BJ (cell line): ENCODE measurements around the gene NKAP. TPM values are rescaled to one million over a fixed set of nuclear protein-coding genes. Genes with fewer than 3 reads are reported as not detected.
"Not testable (repeated sequence)": the region's sequence is repeated elsewhere in the genome, so short reads cannot be mapped to it uniquely, and the experiment has no call there.

Source experiments
- CTCF ChIA-PET: fragments of 350-600 bp; formaldehyde crosslinking; extraction: SDS; loops from one replicate; lab custom pipeline; 2021; ENCODE audit warnings: antibody characterized with exemption, inconsistent platforms; lab: Yijun Ruan, JAX
- POLR2A ChIA-PET: fragments of 300-600 bp; sonication (Branson Sonifier 250); formaldehyde crosslinking; extraction: SDS; loops from one replicate; lab custom pipeline; 2021; ENCODE audit warnings: antibody characterized with exemption; lab: Charles Lee
- DNase-seq: peaks from one replicate; pipeline ENCODE4 v3.0.0-alpha.2; 2011; ENCODE audit warnings: low read depth
- H3K27me3 ChIP-seq: 2 replicates; pipeline ENCODE4 v1.6.0; 2011; ENCODE audit warnings: low read length; ENCODE audit not compliant: control insufficient read depth, insufficient read depth
- H3K36me3 ChIP-seq: 2 replicates; pipeline ENCODE4 v1.5.1; 2011; ENCODE audit warnings: low read length; ENCODE audit not compliant: control insufficient read depth, insufficient read depth
- H3K4me3 ChIP-seq: 2 replicates; pipeline ENCODE4 v1.5.1; 2011; ENCODE audit warnings: low read depth, mild to moderate bottlenecking, control low read depth, low read length
- polyA plus RNA-seq: library from polyadenylated mRNA; depleted of rRNA; stranded (reverse); fragments of >200 nt; gene quantifications from 2 replicates; pipeline ENCODE4 v1.2.3, GENCODE V29; 2011
- TF ChIP-seq, protein P1 (sequence below): IDR thresholded peaks from 2 replicates; pipeline ENCODE4 v1.5.1; 2011; ENCODE audit warnings: low read depth, mild to moderate bottlenecking, control low read depth, inconsistent platforms, low read length, moderate library complexity; ENCODE audit not compliant: insufficient read depth

The NKAP gene
- polyA plus RNA-seq, 1 experiment = 2.1 TPM

DNA sequence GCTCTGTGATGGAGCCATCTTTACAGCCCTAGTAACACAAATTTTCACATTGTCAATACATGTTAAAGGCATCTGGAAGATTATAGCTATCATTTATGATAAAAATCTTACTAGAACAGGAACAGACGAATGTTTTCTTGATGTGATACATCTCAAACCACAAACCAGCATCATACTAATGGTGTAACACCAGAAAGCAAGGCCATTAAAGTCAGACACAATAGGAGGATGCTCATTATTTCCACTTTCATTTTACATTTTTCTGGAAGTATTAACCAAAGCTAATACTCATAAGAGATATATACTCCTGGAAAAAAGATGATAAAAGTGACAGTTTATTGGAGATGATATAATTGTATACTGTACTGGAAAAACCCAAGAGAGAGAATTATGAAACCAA lies 42.6 kb downstream of the NKAP start:
- POLR2A ChIA-PET = interaction anchor here (0.7 kb wide), 1 partner anchor 13 kb away, joined by 19 read pairs; no protein-coding TSS in a partner anchor
- no peak overlapping the region for H3K4me3 ChIP-seq
- H3K36me3 ChIP-seq = no peaks in the 10 kb centered on the region
- DNase-seq = no peak
- CTCF ChIA-PET = no interaction called here
- no peaks in the 10 kb centered on the region for H3K27me3 ChIP-seq
- TF ChIP-seq, protein P1, sequence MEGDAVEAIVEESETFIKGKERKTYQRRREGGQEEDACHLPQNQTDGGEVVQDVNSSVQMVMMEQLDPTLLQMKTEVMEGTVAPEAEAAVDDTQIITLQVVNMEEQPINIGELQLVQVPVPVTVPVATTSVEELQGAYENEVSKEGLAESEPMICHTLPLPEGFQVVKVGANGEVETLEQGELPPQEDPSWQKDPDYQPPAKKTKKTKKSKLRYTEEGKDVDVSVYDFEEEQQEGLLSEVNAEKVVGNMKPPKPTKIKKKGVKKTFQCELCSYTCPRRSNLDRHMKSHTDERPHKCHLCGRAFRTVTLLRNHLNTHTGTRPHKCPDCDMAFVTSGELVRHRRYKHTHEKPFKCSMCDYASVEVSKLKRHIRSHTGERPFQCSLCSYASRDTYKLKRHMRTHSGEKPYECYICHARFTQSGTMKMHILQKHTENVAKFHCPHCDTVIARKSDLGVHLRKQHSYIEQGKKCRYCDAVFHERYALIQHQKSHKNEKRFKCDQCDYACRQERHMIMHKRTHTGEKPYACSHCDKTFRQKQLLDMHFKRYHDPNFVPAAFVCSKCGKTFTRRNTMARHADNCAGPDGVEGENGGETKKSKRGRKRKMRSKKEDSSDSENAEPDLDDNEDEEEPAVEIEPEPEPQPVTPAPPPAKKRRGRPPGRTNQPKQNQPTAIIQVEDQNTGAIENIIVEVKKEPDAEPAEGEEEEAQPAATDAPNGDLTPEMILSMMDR = no peak

DNA sequence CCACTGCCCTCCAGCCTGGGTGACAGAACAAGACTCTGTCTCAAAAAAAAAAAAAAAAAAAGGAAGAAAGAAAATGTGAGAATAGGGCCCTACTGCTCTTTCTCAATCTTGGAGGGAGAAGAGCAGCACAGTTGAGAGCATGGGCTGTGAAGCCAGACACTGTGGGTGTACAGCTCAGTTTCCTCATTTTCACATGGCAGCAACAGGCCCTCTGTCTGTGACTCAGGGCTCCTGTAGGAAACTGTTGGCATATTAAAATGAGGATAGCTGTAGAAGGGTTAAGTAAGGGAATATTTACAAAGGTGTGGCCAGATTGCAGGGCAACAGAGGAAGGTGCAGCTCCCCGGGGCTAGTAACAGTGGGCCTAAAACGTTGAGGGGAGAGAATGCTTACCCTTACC lies 44.4 kb downstream of the NKAP start:
- CTCF ChIA-PET = no interaction called here
- Histone ChIP-seq H3K4me3 (no peak overlapping the region), H3K27me3 (no peaks in the 10 kb centered on the region), H3K36me3 (no peaks in the 10 kb centered on the region)
- DNase-seq = no peak
- POLR2A ChIA-PET = no interaction called here
- TF ChIP-seq, protein P1 = no peak

DNA sequence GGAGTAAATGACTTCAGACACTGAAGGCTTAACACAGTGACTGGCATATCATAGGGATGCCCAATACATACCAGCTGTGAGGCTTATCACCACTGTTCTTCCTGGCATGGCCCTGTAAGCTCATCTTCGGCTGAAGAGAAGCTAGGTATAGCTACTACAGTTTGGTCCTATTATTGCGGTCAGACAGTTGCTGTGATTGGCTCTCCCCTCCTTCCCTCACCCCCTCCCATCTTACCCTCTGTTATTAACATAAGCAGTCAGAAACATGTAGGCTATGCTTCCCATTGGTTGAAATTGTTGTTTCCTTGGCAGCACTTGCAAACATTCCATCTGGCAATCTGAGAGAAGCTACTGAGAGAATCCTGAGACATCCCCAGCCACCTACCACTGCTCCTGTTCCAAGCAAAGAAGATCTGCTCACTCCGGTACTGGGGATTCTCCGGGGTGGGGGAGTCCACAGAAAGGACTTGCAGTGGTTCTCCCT lies 47.7 kb downstream of the NKAP start, which contains the start of gene AKAP14:
TSS of gene AKAP14 (plus strand) at position 51 of the 484 bp plus-strand sequence. CDS start 7,331 bp downstream, outside the sequence.
- ChIA-PET POLR2A (no interaction called here), CTCF (no interaction called here)
- TF ChIP-seq, protein P1 = no peak
- Histone ChIP-seq H3K27me3 (no peaks in the 10 kb centered on the region), H3K36me3 (no peaks in the 10 kb centered on the region), H3K4me3 (no peak within 1 kb of the TSS)
- DNase-seq = no peak

DNA sequence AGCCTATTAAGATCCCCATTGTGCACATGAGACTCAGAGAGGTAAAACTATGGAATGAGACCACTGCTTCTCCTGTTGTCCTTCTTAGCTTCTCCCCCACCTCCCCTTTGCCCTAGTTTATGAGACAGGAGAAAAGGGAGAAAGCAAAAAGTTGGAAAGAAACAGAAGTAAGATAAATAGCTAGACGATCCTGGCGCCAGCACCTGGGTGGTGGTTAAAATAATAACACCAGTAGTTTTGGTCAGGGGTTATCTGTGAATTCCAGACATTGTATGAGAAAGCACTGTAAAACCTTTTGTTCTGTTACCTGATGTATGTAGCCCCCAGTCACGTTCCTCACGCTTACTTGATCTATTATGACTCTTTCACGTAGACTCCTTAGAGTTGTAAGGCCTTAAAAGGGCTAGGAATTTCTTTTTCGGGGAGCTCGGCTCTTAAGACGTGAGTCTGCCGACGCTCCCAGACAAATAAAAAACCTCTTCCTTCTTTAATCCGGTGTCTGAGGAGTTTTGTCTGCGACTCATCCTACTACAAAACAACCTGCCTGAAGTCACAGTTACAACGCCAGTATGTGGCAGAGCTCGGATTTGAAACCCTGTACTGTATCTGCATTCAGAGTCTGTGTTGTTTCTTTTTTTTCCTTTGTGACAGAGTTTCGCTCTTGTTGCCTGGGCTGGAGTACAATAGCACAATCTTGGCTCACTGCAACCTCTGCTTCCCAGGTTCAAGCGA lies 51.4 kb downstream of the NKAP start:
- H3K27me3 ChIP-seq, H3K36me3 ChIP-seq, DNase-seq, POLR2A ChIA-PET, CTCF ChIA-PET, H3K4me3 ChIP-seq: not testable (repeated sequence)

DNA sequence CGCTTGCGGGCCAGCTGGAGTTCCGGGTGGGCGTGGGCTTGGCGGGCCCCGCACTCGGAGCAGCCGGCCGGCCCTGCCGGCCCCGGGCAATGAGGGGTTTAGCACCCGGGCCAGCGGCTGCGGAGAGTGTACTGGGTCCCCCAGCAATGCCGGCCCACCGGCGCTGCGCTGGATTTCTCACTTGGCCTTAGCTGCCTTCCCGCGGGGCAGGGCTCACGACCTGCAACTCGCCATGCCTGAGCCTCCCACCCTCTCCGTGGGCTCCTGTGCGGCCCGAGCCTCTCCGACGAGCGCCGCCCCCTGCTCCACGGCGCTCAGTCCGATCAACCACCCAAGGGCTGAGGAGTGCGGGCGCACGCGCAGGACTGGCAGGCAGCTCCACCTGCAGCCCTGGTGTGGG lies 52.9 kb downstream of the NKAP start:
- H3K4me3 ChIP-seq, H3K27me3 ChIP-seq, H3K36me3 ChIP-seq, CTCF ChIA-PET, DNase-seq, POLR2A ChIA-PET: not testable (repeated sequence)

DNA sequence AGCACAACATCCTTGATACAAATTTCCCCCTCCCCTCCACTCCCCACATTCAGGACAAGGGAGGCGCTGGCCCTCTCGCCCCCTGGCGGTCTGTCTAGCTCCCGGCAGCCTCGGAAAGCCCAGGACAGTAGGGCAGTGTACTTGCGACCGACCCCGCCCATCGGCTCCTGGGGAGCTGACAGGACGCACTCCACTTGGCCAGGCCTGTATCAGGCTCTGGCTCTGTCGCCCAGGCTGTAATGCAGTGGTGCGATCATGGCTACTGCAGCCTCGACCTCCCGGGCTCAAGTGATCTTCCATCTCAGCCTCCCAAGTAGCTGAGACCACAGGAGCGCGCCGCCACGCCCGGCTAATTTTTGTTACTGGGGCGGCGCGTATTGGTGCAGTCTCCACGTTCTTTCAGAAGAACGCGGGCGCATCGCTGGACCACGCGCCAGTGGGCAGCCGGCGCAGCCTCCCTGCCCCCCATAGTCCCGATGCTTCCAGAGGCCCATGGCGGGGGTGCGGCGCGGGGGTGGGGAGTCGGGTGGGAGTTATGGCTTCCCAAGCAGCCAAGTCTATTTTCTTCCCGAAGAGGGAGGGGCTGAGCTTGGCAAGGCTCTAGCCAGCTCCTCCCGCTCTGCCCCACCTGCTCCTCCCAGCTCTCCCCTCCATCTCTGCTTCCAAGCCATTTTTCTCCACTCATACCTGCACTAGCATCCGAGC lies 55.7 kb downstream of the NKAP start:
- H3K36me3 ChIP-seq = no peaks in the 10 kb centered on the region
- H3K4me3 ChIP-seq = peak overlapping the region; percentile 29
- ChIA-PET POLR2A (interaction anchor here (0.6 kb wide), 1 partner anchor 13 kb away, joined by 19 read pairs; no protein-coding TSS in a partner anchor), CTCF (interaction anchor here (1.1 to 1.5 kb wide), 2 partner anchors 9 to 126 kb away, joined by 3 to 8 read pairs; no protein-coding TSS in a partner anchor)
- TF ChIP-seq, protein P1 = peak; percentile 66
- H3K27me3 ChIP-seq = no peaks in the 10 kb centered on the region
- DNase-seq = no peak
